HepG2 (cell line): ENCODE measurements around the gene SEC11A. TPM values are rescaled to one million over a fixed set of nuclear protein-coding genes. Genes with fewer than 3 reads are reported as not detected.
A peak's percentile ranks its signal among the peaks of the same experiment; 100 is the strongest.

Experiments
- CREM ChIP-seq, 2 experiments: sonication (generic) in 1 of 2; formaldehyde crosslinking in 1 of 2; IDR thresholded peaks; 2 replicates each; pipeline versions ENCODE4 v1.4.0 to v1.6.1; 2016 to 2020; ENCODE audit warnings: antibody characterized with exemption in 1 of 2, mild to moderate bottlenecking in 1 of 2, missing genetic modification reagents in 1 of 2
- HOXA5 ChIP-seq: sonication (generic); formaldehyde crosslinking; IDR thresholded peaks from 2 replicates; pipeline ENCODE4 v1.4.0; 2020; ENCODE audit warnings: missing genetic modification reagents
- KLF11 ChIP-seq: IDR thresholded peaks from 2 replicates; pipeline ENCODE4 v1.6.1; 2016; ENCODE audit warnings: missing compliant biosample characterization
- MYC ChIP-seq: sonication (generic); formaldehyde crosslinking; IDR thresholded peaks from 2 replicates; pipeline ENCODE4 v1.9.0; 2021; ENCODE audit warnings: missing genetic modification reagents, borderline replicate concordance
- RBM22 ChIP-seq: fragments of 200-400 bp; formaldehyde crosslinking; optimal IDR thresholded peaks from 2 replicates; pipeline ENCODE3; 2017; ENCODE audit warnings: mild to moderate bottlenecking, low read length, moderate library complexity
- TBX2 ChIP-seq: sonication (generic); formaldehyde crosslinking; IDR thresholded peaks from 2 replicates; pipeline ENCODE4 v1.5.0; 2020; ENCODE audit warnings: missing genetic modification reagents, mild to moderate bottlenecking, borderline replicate concordance
- THAP7 ChIP-seq: sonication (generic); formaldehyde crosslinking; IDR thresholded peaks from 2 replicates; pipeline ENCODE4 v1.8.1; 2023; ENCODE audit warnings: mild to moderate bottlenecking, missing genetic modification reagents
- ZFP37 ChIP-seq: sonication (generic); formaldehyde crosslinking; IDR thresholded peaks from 2 replicates; pipeline ENCODE4 v1.4.0; 2020; ENCODE audit warnings: missing genetic modification reagents, borderline replicate concordance
- ZNF101 ChIP-seq: sonication (generic); formaldehyde crosslinking; IDR thresholded peaks from 2 replicates; pipeline ENCODE4 v1.4.0; 2020; ENCODE audit warnings: mild to moderate bottlenecking, low read depth, missing genetic modification reagents, borderline replicate concordance
- ZNF451 ChIP-seq: sonication (generic); formaldehyde crosslinking; IDR thresholded peaks from 2 replicates; pipeline ENCODE4 v1.5.0; 2020; ENCODE audit warnings: mild to moderate bottlenecking, missing genetic modification reagents
- ZNF83 ChIP-seq: sonication (generic); formaldehyde crosslinking; IDR thresholded peaks from 2 replicates; pipeline ENCODE4 v1.4.0; 2020; ENCODE audit warnings: missing genetic modification reagents, mild to moderate bottlenecking, borderline replicate concordance
- polyA plus RNA-seq, 8 experiments: library from polyadenylated mRNA; depleted of rRNA in 3 of 8; stranded (reverse) in 7 of 8; unstranded in 1 of 8; fragments of >200 nt; fragmentation: Illumina TruSeq in 4 of 8; extraction: Trizol in 4 of 8; gene quantifications; 2 replicates each; pipeline versions ENCODE4 v1.2.1 to v1.2.3, GENCODE V29; 2011 to 2016; ENCODE audit warnings: low read depth in 4 of 8, missing spikeins in 1 of 8, mixed read lengths in 1 of 8; ENCODE audit not compliant: insufficient read depth in 1 of 8
- total RNA-seq, 5 experiments: library from RNA; depleted of rRNA; stranded (reverse); fragments of >200 nt; fragmentation: Illumina TruSeq; extraction: Trizol; gene quantifications; 2 replicates each; pipeline ENCODE4 v1.2.3, GENCODE V29; 2016; ENCODE audit warnings: low read depth in 1 of 5
- TF ChIP-seq, protein P1 (sequence below): sonication (generic); formaldehyde crosslinking; IDR thresholded peaks from 2 replicates; pipeline ENCODE4 v1.5.0; 2020; ENCODE audit warnings: missing genetic modification reagents, mild to moderate bottlenecking, borderline replicate concordance
- TF ChIP-seq, protein P2 (sequence below): IDR thresholded peaks from 2 replicates; pipeline ENCODE4 v1.6.1; 2016; ENCODE audit warnings: low read depth, control low read depth

Gene SEC11A
- total and polyA plus RNA-seq, 2 of the 13 experiments (the other 11 are each of a cell fraction or from before 2014, with no cell fraction given), result 141 to 230 TPM

GRCh38 chr15:84716036-84716732 lies at the start of gene SEC11A (continued):
- TF ChIP-seq MYC (CRISPR knock-in tag) (peak; percentile 92), CREM (IDR thresholded peaks at IDR 0.05) (no peak; the same call in 1 of the 2 replicates), CREM (CRISPR knock-in tag; IDR thresholded peaks at IDR 0.05) (peak; percentile 16; the same call in 1 of the 2 replicates), ZNF451 (CRISPR knock-in tag) (0 out of 2 replicates have a peak, but pooled peaks have one; percentile 27), HOXA5 (peak; percentile 83), ZNF83 (CRISPR knock-in tag) (no peak; the same call in 1 of the 2 replicates), THAP7 (CRISPR knock-in tag) (peak; percentile 95), RBM22 (no peak), ZFP37 (CRISPR knock-in tag) (0 out of 2 replicates have a peak, but pooled peaks have one; percentile 28), KLF11 (peak; percentile 60; the same call in 1 of the 2 replicates), TBX2 (CRISPR knock-in tag) (peak; percentile 89), ZNF101 (no peak)
- TF ChIP-seq, protein P1, sequence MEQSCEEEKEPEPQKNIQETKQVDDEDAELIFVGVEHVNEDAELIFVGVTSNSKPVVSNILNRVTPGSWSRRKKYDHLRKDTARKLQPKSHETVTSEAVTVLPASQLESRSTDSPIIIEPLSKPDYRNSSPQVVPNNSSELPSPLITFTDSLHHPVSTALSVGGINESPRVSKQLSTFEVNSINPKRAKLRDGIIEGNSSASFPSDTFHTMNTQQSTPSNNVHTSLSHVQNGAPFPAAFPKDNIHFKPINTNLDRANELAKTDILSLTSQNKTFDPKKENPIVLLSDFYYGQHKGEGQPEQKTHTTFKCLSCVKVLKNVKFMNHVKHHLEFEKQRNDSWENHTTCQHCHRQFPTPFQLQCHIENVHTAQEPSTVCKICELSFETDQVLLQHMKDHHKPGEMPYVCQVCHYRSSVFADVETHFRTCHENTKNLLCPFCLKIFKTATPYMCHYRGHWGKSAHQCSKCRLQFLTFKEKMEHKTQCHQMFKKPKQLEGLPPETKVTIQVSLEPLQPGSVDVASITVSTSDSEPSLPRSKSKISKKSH (CRISPR knock-in tag), result no peak; the same call in 1 of the 2 replicates
- TF ChIP-seq, protein P2, sequence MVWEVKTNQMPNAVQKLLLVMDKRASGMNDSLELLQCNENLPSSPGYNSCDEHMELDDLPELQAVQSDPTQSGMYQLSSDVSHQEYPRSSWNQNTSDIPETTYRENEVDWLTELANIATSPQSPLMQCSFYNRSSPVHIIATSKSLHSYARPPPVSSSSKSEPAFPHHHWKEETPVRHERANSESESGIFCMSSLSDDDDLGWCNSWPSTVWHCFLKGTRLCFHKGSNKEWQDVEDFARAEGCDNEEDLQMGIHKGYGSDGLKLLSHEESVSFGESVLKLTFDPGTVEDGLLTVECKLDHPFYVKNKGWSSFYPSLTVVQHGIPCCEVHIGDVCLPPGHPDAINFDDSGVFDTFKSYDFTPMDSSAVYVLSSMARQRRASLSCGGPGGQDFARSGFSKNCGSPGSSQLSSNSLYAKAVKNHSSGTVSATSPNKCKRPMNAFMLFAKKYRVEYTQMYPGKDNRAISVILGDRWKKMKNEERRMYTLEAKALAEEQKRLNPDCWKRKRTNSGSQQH (CRISPR knock-in tag), result peak; percentile 74; the same call in 1 of the 2 replicates
